H1 (cell line): ENCODE measurements around the gene NCEH1.

Experiments used
- BRCA1 ChIP-seq: IDR thresholded peaks from 2 replicates; pipeline ENCODE4 v1.6.1; 2012; ENCODE audit warnings: low read depth, low read length, improper control_type of control experiment
- KDM1A ChIP-seq: fragments of 200-600, 300-600 bp; sonication (generic); IDR thresholded peaks from 2 replicates; pipeline ENCODE4 v1.7.1; 2016; ENCODE audit warnings: mild to moderate bottlenecking, low read length, borderline replicate concordance
- POLR2A ChIP-seq, 2 experiments: IDR thresholded peaks; 1 replicate in 1 of 2; 2 replicates in 1 of 2; pipeline ENCODE4 v1.6.1; 2011; ENCODE audit warnings: low read depth in 2 of 2, low read length in 2 of 2, mild to moderate bottlenecking in 2 of 2; ENCODE audit errors: control extremely low read depth in 1 of 2
- POLR2AphosphoS5 ChIP-seq: IDR thresholded peaks from 2 replicates; pipeline ENCODE4 v1.6.1; 2011; ENCODE audit warnings: low read depth, low read length
- POU5F1 ChIP-seq: IDR thresholded peaks from 2 replicates; pipeline ENCODE4 v1.6.1; 2011; ENCODE audit warnings: low read depth, mild to moderate bottlenecking, low read length, moderate library complexity
- TAF1 ChIP-seq: IDR thresholded peaks from 2 replicates; pipeline ENCODE4 v1.6.1; 2011; ENCODE audit warnings: mild to moderate bottlenecking, low read depth, low read length
- TEAD4 ChIP-seq: IDR thresholded peaks from 2 replicates; pipeline ENCODE4 v1.6.1; 2012; ENCODE audit warnings: low read depth, low read length, inconsistent platforms, mixed read lengths
- TF ChIP-seq, protein P1 (sequence below), 3 experiments: IDR thresholded peaks; 1 replicate in 2 of 3; 2 replicates in 1 of 3; pipeline versions ENCODE4 v1.5.1 to v1.6.1; 2011; ENCODE audit warnings: low read length in 3 of 3, mild to moderate bottlenecking in 3 of 3, inconsistent platforms in 2 of 3, low read depth in 1 of 3, moderate library complexity in 1 of 3; ENCODE audit not compliant: insufficient read depth in 1 of 3; ENCODE audit errors: control extremely low read depth in 1 of 3
- TF ChIP-seq, protein P2 (sequence below): IDR thresholded peaks from 2 replicates; pipeline ENCODE4 v1.6.1; 2011; ENCODE audit warnings: low read length, improper control_type of control experiment
- TF ChIP-seq, protein P3 (sequence below): IDR thresholded peaks from 2 replicates; pipeline ENCODE4 v1.6.1; 2012; ENCODE audit warnings: low read length, inconsistent platforms

DNA sequence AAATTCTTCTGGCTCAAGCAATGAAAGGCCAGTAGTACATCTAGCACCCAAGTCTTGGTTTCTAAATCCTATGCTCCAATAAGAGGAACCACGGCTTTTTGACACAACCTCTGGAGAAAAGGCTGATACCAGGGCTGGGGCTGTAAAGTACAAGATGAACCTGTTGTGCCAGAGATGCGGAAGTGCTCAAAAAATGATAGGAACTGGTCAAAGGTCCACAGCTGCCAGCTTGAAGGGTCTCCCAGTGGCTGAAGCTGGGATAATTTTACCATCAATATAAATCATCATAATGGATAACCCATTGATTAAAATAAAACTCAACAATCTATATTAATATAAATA lies 558 bp upstream of the NCEH1 start:
- TF ChIP-seq POLR2AphosphoS5 = no peak
- TF ChIP-seq, protein P1, sequence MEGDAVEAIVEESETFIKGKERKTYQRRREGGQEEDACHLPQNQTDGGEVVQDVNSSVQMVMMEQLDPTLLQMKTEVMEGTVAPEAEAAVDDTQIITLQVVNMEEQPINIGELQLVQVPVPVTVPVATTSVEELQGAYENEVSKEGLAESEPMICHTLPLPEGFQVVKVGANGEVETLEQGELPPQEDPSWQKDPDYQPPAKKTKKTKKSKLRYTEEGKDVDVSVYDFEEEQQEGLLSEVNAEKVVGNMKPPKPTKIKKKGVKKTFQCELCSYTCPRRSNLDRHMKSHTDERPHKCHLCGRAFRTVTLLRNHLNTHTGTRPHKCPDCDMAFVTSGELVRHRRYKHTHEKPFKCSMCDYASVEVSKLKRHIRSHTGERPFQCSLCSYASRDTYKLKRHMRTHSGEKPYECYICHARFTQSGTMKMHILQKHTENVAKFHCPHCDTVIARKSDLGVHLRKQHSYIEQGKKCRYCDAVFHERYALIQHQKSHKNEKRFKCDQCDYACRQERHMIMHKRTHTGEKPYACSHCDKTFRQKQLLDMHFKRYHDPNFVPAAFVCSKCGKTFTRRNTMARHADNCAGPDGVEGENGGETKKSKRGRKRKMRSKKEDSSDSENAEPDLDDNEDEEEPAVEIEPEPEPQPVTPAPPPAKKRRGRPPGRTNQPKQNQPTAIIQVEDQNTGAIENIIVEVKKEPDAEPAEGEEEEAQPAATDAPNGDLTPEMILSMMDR (IDR thresholded peaks at IDR 0.05; ENCODE audit: control extremely low read depth in 1 of 3, insufficient read depth in 1 of 3, low read depth in 1 of 3, low read length in 3 of 3) = no peak
- no peak for TF ChIP-seq BRCA1
- no peak for TF ChIP-seq POLR2A (IDR thresholded peaks at IDR 0.05; ENCODE audit: control extremely low read depth in 1 of 2, low read depth in 2 of 2, low read length in 2 of 2)
- no peak for TF ChIP-seq KDM1A
- TF ChIP-seq, protein P2, sequence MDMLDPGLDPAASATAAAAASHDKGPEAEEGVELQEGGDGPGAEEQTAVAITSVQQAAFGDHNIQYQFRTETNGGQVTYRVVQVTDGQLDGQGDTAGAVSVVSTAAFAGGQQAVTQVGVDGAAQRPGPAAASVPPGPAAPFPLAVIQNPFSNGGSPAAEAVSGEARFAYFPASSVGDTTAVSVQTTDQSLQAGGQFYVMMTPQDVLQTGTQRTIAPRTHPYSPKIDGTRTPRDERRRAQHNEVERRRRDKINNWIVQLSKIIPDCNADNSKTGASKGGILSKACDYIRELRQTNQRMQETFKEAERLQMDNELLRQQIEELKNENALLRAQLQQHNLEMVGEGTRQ = no peak
- TF ChIP-seq, protein P3, sequence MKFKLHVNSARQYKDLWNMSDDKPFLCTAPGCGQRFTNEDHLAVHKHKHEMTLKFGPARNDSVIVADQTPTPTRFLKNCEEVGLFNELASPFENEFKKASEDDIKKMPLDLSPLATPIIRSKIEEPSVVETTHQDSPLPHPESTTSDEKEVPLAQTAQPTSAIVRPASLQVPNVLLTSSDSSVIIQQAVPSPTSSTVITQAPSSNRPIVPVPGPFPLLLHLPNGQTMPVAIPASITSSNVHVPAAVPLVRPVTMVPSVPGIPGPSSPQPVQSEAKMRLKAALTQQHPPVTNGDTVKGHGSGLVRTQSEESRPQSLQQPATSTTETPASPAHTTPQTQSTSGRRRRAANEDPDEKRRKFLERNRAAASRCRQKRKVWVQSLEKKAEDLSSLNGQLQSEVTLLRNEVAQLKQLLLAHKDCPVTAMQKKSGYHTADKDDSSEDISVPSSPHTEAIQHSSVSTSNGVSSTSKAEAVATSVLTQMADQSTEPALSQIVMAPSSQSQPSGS = no peak
- TF ChIP-seq TEAD4 = no peak
- no peak for TF ChIP-seq TAF1
- TF ChIP-seq POU5F1 = no peak
